Nephron (organoid): ENCODE results near the gene AMBN.

Experiments
- H3K27ac Mint-ChIP-seq, 3 experiments: 2 replicates each; pipeline ENCODE4 v1.8.0; 2020; ENCODE audit warnings: mixed read lengths in 3 of 3, mild to moderate bottlenecking in 2 of 3, moderate library complexity in 1 of 3
- H3K27me3 Mint-ChIP-seq: 2 replicates; pipeline ENCODE4 v1.8.0; 2021; ENCODE audit warnings: low read depth, mild to moderate bottlenecking, moderate library complexity, mixed read lengths
- H3K36me3 Mint-ChIP-seq: 2 replicates; pipeline ENCODE4 v1.8.0; 2020; ENCODE audit warnings: low read depth, mixed read lengths
- H3K4me1 Mint-ChIP-seq: 2 replicates; pipeline ENCODE4 v1.8.0; 2020; ENCODE audit warnings: mixed read lengths
- H3K4me3 Mint-ChIP-seq, 3 experiments: 2 replicates each; pipeline ENCODE4 v1.8.0; 2020; ENCODE audit warnings: mild to moderate bottlenecking in 3 of 3, mixed read lengths in 3 of 3, moderate library complexity in 2 of 3
- H3K9me3 Mint-ChIP-seq: 2 replicates; pipeline ENCODE4 v1.8.0; 2020; ENCODE audit warnings: mixed read lengths
- TF ChIP-seq, protein P1 (sequence below), 3 experiments: fragments of 200-600 bp; sonication (generic); IDR thresholded peaks; one replicate each; pipeline ENCODE4 v1.5.0; 2021; ENCODE audit warnings: antibody characterized with exemption in 3 of 3; ENCODE audit not compliant: unreplicated experiment in 3 of 3

The AMBN gene

DNA sequence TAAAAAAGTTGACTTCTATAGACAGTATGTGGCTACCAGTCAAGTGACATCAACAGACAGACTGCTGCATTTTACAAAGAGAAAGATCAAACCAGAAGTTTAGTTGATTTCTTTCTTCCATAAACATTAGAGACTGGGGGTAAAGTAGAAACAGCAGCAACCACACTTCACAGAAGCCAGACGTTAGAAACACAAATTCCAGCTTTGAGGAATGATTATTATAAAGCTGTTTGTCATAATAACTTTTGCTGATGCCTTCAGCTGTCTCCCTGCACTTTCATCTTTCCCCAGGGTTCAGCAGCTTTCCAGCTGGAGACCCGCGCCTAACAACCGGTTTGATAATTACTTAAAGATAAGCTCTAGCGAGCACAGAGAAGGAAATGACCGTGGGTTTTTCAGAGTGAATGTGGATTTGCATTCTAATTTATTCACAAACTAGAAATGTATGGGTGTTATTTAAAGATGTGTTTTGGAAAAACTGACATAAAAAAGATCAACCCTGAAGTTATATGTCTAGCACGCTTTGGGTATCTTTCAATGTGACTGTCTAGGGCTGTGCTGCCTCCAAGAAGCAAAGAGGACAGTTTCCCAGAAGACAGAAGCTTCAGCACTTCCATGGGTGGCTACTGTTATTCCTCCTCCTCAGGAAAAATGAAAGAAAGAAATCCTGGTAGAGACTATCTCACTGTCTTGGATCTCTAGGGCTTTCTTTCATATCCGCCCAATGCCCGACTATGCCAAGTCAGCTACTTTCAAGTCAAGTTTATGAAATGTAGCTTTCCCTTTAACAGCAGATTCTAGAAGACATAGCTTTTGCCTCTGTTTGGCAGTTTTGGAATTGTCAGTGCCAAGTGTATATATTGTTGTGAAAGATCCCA lies 21.5 kb downstream of the AMBN start:
- peak overlapping the region; percentile 75 to 87 (median 82) for H3K27ac Mint-ChIP-seq
- peak overlapping the region; percentile 3 to 33 (median 22) for H3K4me3 Mint-ChIP-seq
- TF ChIP-seq, protein P1, sequence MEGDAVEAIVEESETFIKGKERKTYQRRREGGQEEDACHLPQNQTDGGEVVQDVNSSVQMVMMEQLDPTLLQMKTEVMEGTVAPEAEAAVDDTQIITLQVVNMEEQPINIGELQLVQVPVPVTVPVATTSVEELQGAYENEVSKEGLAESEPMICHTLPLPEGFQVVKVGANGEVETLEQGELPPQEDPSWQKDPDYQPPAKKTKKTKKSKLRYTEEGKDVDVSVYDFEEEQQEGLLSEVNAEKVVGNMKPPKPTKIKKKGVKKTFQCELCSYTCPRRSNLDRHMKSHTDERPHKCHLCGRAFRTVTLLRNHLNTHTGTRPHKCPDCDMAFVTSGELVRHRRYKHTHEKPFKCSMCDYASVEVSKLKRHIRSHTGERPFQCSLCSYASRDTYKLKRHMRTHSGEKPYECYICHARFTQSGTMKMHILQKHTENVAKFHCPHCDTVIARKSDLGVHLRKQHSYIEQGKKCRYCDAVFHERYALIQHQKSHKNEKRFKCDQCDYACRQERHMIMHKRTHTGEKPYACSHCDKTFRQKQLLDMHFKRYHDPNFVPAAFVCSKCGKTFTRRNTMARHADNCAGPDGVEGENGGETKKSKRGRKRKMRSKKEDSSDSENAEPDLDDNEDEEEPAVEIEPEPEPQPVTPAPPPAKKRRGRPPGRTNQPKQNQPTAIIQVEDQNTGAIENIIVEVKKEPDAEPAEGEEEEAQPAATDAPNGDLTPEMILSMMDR (IDR thresholded peaks at IDR 0.05; ENCODE audit: unreplicated experiment in 3 of 3): no peak
- peaks cover 17% of the 10 kb centered on the region for H3K4me1 Mint-ChIP-seq
- no peaks in the 10 kb centered on the region for H3K9me3 Mint-ChIP-seq
- H3K27me3 Mint-ChIP-seq: peaks cover 6% of the 10 kb centered on the region
- no peaks in the 10 kb centered on the region for H3K36me3 Mint-ChIP-seq

DNA sequence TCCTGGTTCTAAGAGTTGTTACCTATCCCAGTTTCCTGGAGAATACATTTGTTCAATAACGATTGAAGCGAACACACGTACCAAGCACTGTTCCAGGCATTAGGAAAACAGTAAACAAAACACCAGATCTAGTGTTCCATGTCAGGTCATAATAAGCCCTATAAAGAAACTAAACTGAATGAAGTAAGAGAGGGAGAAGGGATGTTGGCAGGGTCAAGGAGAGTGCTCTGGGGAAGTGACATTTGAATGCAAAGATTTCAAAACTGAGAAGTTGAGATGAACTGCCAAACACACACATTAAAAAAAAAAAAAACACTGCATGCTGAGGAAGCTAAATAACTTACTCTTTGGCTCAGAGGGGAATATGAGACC lies 22.1 kb downstream of the AMBN start:
- Mint-ChIP-seq H3K36me3 (no peaks in the 10 kb centered on the region), H3K4me3 (peak overlapping the region in 1 of 3 experiments; percentile 33), H3K27me3 (peaks cover 6% of the 10 kb centered on the region), H3K4me1 (peaks cover 17% of the 10 kb centered on the region), H3K27ac (peak overlapping the region; percentile 75 to 87 (median 82)), H3K9me3 (no peaks in the 10 kb centered on the region)
- TF ChIP-seq, protein P1 (IDR thresholded peaks at IDR 0.05; ENCODE audit: unreplicated experiment in 3 of 3): no peak

DNA sequence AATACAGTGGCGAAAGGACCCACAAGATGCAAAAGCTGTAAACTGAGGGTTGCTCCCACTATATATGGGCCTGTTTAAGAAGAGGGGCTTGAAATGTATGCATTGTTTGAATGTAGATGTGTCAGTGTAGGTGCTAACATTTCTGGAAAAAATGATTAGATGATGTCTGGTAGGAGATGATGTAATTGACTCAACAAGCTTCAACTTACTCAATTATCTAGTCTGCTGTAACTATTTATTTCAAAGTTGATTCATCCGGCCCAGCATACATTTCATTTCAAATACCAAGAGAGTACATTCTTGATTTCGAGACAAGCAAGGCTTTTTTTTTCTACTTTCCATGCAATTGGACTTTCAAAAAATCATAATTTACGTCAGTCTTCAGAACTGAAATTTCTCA lies 27.2 kb downstream of the AMBN start:
- H3K27me3 Mint-ChIP-seq: peaks cover 6% of the 10 kb centered on the region
- H3K4me3 Mint-ChIP-seq: no peak overlapping the region
- no peaks in the 10 kb centered on the region for H3K9me3 Mint-ChIP-seq
- H3K27ac Mint-ChIP-seq: no peak overlapping the region
- TF ChIP-seq, protein P1 (IDR thresholded peaks at IDR 0.05; ENCODE audit: unreplicated experiment in 3 of 3): no peak
- H3K36me3 Mint-ChIP-seq: no peaks in the 10 kb centered on the region
- peaks cover 1% of the 10 kb centered on the region for H3K4me1 Mint-ChIP-seq

DNA sequence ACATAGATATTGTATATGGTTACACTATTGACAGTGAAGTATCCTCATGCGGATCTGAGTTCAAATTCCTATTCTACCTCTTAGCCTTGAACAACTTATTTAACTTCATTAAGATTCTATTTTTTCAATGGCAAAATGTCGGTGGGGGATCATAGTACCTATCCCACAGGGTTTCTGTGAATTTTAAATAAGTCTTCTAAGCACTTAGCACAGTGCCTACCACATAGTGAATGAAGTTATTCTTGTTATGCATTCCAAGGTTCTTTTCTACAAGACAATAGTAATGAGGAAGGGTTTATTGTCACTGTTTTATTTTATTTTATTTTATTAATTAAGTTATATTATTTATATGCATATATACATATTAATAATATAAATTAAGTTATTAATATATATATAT lies 27.7 kb downstream of the AMBN start:
- TF ChIP-seq, protein P1 (IDR thresholded peaks at IDR 0.05; ENCODE audit: unreplicated experiment in 3 of 3): no peak
- peaks cover 6% of the 10 kb centered on the region for H3K27me3 Mint-ChIP-seq
- no peaks in the 10 kb centered on the region for H3K36me3 Mint-ChIP-seq
- no peaks in the 10 kb centered on the region for H3K9me3 Mint-ChIP-seq
- H3K4me1 Mint-ChIP-seq: no peaks in the 10 kb centered on the region
- no peak overlapping the region for H3K27ac Mint-ChIP-seq
- H3K4me3 Mint-ChIP-seq: no peak overlapping the region

DNA sequence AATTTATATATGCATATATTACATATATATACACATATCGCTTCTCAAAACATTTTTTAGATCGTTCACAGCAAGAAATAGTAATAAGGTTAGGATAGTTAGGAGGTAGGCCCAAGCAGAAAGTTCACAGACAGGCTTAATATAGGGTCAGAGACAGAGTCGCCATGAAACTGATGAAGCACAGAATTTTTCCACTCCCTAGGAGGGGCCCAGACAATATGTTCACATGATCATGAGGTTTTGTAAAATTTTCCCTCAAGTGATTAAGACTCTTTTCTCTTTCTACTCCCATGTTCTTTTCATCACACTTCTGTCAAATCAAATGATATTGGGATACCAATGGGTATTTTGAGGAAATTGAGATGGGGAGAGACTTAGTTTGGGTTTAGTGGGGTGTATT lies 31.3 kb downstream of the AMBN start:
- H3K27me3 Mint-ChIP-seq: no peaks in the 10 kb centered on the region
- TF ChIP-seq, protein P1 (IDR thresholded peaks at IDR 0.05; ENCODE audit: unreplicated experiment in 3 of 3): no peak
- no peaks in the 10 kb centered on the region for H3K36me3 Mint-ChIP-seq
- no peaks in the 10 kb centered on the region for H3K9me3 Mint-ChIP-seq
- no peak overlapping the region for H3K4me3 Mint-ChIP-seq
- no peaks in the 10 kb centered on the region for H3K4me1 Mint-ChIP-seq
- H3K27ac Mint-ChIP-seq: no peak overlapping the region
